Heart left ventricle (tissue), 13 donors: ENCODE results near the gene ASB6.

Source experiments
- POLR2A ChIP-seq, 2 donors: fragments of 450-650 bp; IDR thresholded peaks; one replicate each; pipeline ENCODE4 v1.6.1; 2017; ENCODE audit warnings: antibody characterized with exemption in 2 of 2, mild to moderate bottlenecking in 2 of 2, moderate library complexity in 2 of 2
- TF ChIP-seq, protein P1 (sequence below), 12 donors: fragments of 200-600 bp; sonication (generic) in 4 of 12; IDR thresholded peaks; one replicate each; pipeline versions ENCODE4 v1.5.0 to v1.8.0; 2018 to 2022; ENCODE audit warnings: antibody characterized with exemption in 12 of 12, mild to moderate bottlenecking in 5 of 12
- donor health status: ischemic (EF 13 %, LVEDD 7.1; RV severe dilation, severe dysfunction).
- donor health status: DM: no; HTN: yes; CAD: no.
- donor health status: DM: no; HTN: no; CAD: no.
- donor health status: ischemic (EF 25% LVEDD 6.9; RV normal size, moderate dysfunction).
- donor health status: ischemic (EF 25% LVEDD 5.7; RV mildly dilated, moderate dysfunction).
- donor health status: ischemic (EF 35%, LVEDD 5.7; RV mildly dilated, moderate dysfunction).
- donor health status: nonischemic (EF 11% LVEDD 7.7; RV severe dilation, severe dysfunction).
- donor health status: DM: yes; HTN: yes; CAD: no.
- donor health status: PGD.
- donor health status: ischemic (EF 29% LVEDD 5.4; RV normal size, mild dysfunction).
- donor health status: nonischemic (EF 23%, LVEDD 6.1; RV moderate dilation, normal function).

DNA sequence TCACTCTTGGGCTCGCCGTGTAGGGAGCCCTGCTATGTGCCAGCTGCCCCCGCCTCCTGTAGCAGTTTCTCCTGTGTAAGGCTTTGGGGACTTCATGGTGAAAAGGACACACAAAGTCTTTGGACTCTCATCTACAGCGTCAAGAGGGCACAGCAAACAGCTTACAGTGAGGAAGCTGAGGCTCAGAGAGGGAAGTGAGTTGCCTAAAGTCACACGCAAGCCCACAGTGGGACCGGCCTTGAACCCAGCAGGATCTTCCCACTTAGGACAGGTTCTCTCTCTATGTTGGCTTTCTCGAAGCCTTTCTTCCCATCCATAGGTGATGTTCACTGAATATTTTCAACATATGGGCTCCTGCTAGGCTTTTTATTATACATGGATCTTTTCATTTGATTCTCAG, 13.7 kb upstream of the ASB6 start:
- TF ChIP-seq POLR2A (IDR thresholded peaks at IDR 0.05) = no peak
- TF ChIP-seq, protein P1, sequence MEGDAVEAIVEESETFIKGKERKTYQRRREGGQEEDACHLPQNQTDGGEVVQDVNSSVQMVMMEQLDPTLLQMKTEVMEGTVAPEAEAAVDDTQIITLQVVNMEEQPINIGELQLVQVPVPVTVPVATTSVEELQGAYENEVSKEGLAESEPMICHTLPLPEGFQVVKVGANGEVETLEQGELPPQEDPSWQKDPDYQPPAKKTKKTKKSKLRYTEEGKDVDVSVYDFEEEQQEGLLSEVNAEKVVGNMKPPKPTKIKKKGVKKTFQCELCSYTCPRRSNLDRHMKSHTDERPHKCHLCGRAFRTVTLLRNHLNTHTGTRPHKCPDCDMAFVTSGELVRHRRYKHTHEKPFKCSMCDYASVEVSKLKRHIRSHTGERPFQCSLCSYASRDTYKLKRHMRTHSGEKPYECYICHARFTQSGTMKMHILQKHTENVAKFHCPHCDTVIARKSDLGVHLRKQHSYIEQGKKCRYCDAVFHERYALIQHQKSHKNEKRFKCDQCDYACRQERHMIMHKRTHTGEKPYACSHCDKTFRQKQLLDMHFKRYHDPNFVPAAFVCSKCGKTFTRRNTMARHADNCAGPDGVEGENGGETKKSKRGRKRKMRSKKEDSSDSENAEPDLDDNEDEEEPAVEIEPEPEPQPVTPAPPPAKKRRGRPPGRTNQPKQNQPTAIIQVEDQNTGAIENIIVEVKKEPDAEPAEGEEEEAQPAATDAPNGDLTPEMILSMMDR (IDR thresholded peaks at IDR 0.05) = no peak
